Colonic mucosa (tissue), 4 donors: Measurements from ENCODE around the gene AREG. TPM values are rescaled to one million over a fixed set of nuclear protein-coding genes. Genes with fewer than 3 reads are reported as not detected.

Experiments used
- DNase-seq: peaks from one replicate; pipeline ENCODE4 v3.0.0-alpha.2; 2020
- H3K27ac ChIP-seq: fragments of 200-600 bp; one replicate; pipeline ENCODE4 v1.8.0; 2021
- H3K27me3 ChIP-seq: fragments of 200-600 bp; one replicate; pipeline ENCODE4 v1.8.0; 2021
- H3K36me3 ChIP-seq: fragments of 200-600 bp; one replicate; pipeline ENCODE4 v1.8.0; 2021
- H3K4me1 ChIP-seq: fragments of 200-600 bp; one replicate; pipeline ENCODE4 v1.8.0; 2021; ENCODE audit warnings: mild to moderate bottlenecking
- H3K4me3 ChIP-seq: fragments of 200-600 bp; one replicate; pipeline ENCODE4 v1.8.0; 2021
- H3K9ac ChIP-seq, 2 donors: one replicate each; pipeline ENCODE4 v1.7.0; 2013; ENCODE audit warnings: control low read depth in 2 of 2, low read depth in 2 of 2, low read length in 2 of 2
- H3K9me3 ChIP-seq: fragments of 200-600 bp; one replicate; pipeline ENCODE4 v1.8.0; 2021
- CTCF ChIP-seq: fragments of 200-600 bp; IDR thresholded peaks from one replicate; pipeline ENCODE4 v1.8.0; 2022; ENCODE audit warnings: antibody characterized with exemption, mild to moderate bottlenecking
- intact Hi-C: fragments of 100-400 bp; cut with DNase I; formaldehyde crosslinking; loops from one replicate; pipeline ENCODE4 v1.14.1; 2022
- total RNA-seq, 2 donors: library from RNA; stranded (reverse); fragmentation: NEBNext Ultra II Directional in 1 of 2; extraction: Animal tissue kit (Norgen Biotek cat#: 25700) in 1 of 2; gene quantifications; one replicate each; pipeline ENCODE4 v1.2.1, GENCODE V29; 2021
- donor health status: healthy.
- donor health status: DM: no; HTN: no; CAD: no.
- donor health status: DM: no; HTN: no; CAD: no.

AREG gene
- total RNA-seq, 2 donors from 2014 or later = 13.4 to 21.7 TPM

- Histone ChIP-seq H3K27me3 (no peaks in the 10 kb centered on the region), H3K36me3 (no peaks in the 10 kb centered on the region), H3K9me3 (no peaks in the 10 kb centered on the region), H3K4me3 (no peak overlapping the region), H3K9ac (no peak overlapping the region), H3K27ac (no peak overlapping the region), H3K4me1 (no peaks in the 10 kb centered on the region)
- DNase-seq = no peak
- TF ChIP-seq CTCF = no peak
- intact Hi-C loops = no loop called here
Observed at GRCh38 chr4:74439952-74440351, 5.0 kb upstream of the AREG start.

GRCh38 chr4:74440356-74440755 lies 4.6 kb upstream of the AREG start:
- Histone ChIP-seq H3K4me1 (no peaks in the 10 kb centered on the region), H3K36me3 (no peaks in the 10 kb centered on the region), H3K9ac (no peak overlapping the region), H3K27me3 (no peaks in the 10 kb centered on the region), H3K9me3 (no peaks in the 10 kb centered on the region), H3K4me3 (no peak overlapping the region), H3K27ac (no peak overlapping the region)
- TF ChIP-seq CTCF = no peak
- DNase-seq = no peak
- intact Hi-C loops = no loop called here

GRCh38 chr4:74441744-74442143 lies 3.2 kb upstream of the AREG start:
- Histone ChIP-seq H3K9me3 (no peaks in the 10 kb centered on the region), H3K27me3 (no peaks in the 10 kb centered on the region), H3K4me3 (no peak overlapping the region), H3K36me3 (no peaks in the 10 kb centered on the region), H3K27ac (no peak overlapping the region), H3K4me1 (no peaks in the 10 kb centered on the region), H3K9ac (no peak overlapping the region)
- intact Hi-C loops = no loop called here
- TF ChIP-seq CTCF = no peak
- no peak for DNase-seq

- Histone ChIP-seq H3K4me3 (peak overlapping the region; percentile 70), H3K27me3 (no peaks in the 10 kb centered on the region), H3K27ac (no peak overlapping the region), H3K9me3 (no peaks in the 10 kb centered on the region), H3K4me1 (no peaks in the 10 kb centered on the region), H3K9ac (no peak overlapping the region), H3K36me3 (no peaks in the 10 kb centered on the region)
- DNase-seq = no peak
- intact Hi-C loops = no loop called here
- no peak for TF ChIP-seq CTCF
Observed at GRCh38 chr4:74446193-74446868, 1.4 kb downstream of the AREG start.

GRCh38 chr4:74446896-74447295 lies 2.0 kb downstream of the AREG start:
- H3K27me3 ChIP-seq = no peaks in the 10 kb centered on the region
- DNase-seq = no peak
- no peak for TF ChIP-seq CTCF
- intact Hi-C loops = no loop called here
- H3K9me3 ChIP-seq = no peaks in the 10 kb centered on the region
- no peak overlapping the region for H3K4me3 ChIP-seq
- H3K36me3 ChIP-seq = no peaks in the 10 kb centered on the region
- H3K27ac ChIP-seq = no peak overlapping the region
- peak overlapping the region in 1 of 2 donors; percentile 28 for H3K9ac ChIP-seq
- H3K4me1 ChIP-seq = no peaks in the 10 kb centered on the region
